ENCODE measurements around the gene TPCN2.

TPCN2 gene

GRCh38 chr11:69065147-69065710 lies 16.5 kb downstream of the TPCN2 start:
- TF ChIP-seq SIN3A (IDR thresholded peaks at IDR 0.05; ENCODE audit: borderline replicate concordance, insufficient read depth, low read length), result no peak
- TF ChIP-seq TAF1 (IDR thresholded peaks at IDR 0.05; ENCODE audit: borderline replicate concordance, insufficient read depth, low read length), result no peak

- no peak for TF ChIP-seq FOXP2 (optimal IDR thresholded peaks at IDR 0.05; ENCODE audit: borderline replicate concordance, extremely low read depth, extremely low read length, insufficient read depth)
- TF ChIP-seq TAF1 (IDR thresholded peaks at IDR 0.05; ENCODE audit: borderline replicate concordance, insufficient read depth, low read length), result no peak
- TF ChIP-seq REST (IDR thresholded peaks at IDR 0.05; ENCODE audit: insufficient read depth in 1 of 2, low read depth in 2 of 2, low read length in 2 of 2), result no peak
- TF ChIP-seq POLR2AphosphoS5 (IDR thresholded peaks at IDR 0.05; ENCODE audit: low read depth, low read length), result no peak
Observed at GRCh38 chr11:69066122-69067112, 17.7 kb downstream of the TPCN2 start.

- TF ChIP-seq REST (IDR thresholded peaks at IDR 0.05; ENCODE audit: insufficient read depth in 1 of 2, low read depth in 2 of 2, low read length in 2 of 2), result no peak
- no peak for TF ChIP-seq FOXP2 (optimal IDR thresholded peaks at IDR 0.05; ENCODE audit: borderline replicate concordance, extremely low read depth, extremely low read length, insufficient read depth)
- TF ChIP-seq POLR2AphosphoS5 (IDR thresholded peaks at IDR 0.05; ENCODE audit: low read depth, low read length), result no peak
- no peak for TF ChIP-seq SIN3A (IDR thresholded peaks at IDR 0.05; ENCODE audit: borderline replicate concordance, insufficient read depth, low read length)
- TF ChIP-seq TAF1 (IDR thresholded peaks at IDR 0.05; ENCODE audit: borderline replicate concordance, insufficient read depth, low read length), result no peak
Observed at GRCh38 chr11:69067200-69067599, 18.5 kb downstream of the TPCN2 start.

GRCh38 chr11:69071086-69071800 lies 22.5 kb downstream of the TPCN2 start:
- TF ChIP-seq FOXP2 (optimal IDR thresholded peaks at IDR 0.05; ENCODE audit: borderline replicate concordance, extremely low read depth, extremely low read length, insufficient read depth) (no peak), POLR2AphosphoS5 (IDR thresholded peaks at IDR 0.05; ENCODE audit: low read depth, low read length) (no peak), SIN3A (IDR thresholded peaks at IDR 0.05; ENCODE audit: borderline replicate concordance, insufficient read depth, low read length) (no peak), REST (IDR thresholded peaks at IDR 0.05; ENCODE audit: insufficient read depth in 1 of 2, low read depth in 2 of 2, low read length in 2 of 2) (no peak), TAF1 (IDR thresholded peaks at IDR 0.05; ENCODE audit: borderline replicate concordance, insufficient read depth, low read length) (no peak)

GRCh38 chr11:69071956-69072355 lies 23.2 kb downstream of the TPCN2 start:
- no peak for TF ChIP-seq POLR2AphosphoS5 (IDR thresholded peaks at IDR 0.05; ENCODE audit: low read depth, low read length)
- no peak for TF ChIP-seq SIN3A (IDR thresholded peaks at IDR 0.05; ENCODE audit: borderline replicate concordance, insufficient read depth, low read length)
- no peak for TF ChIP-seq REST (IDR thresholded peaks at IDR 0.05; ENCODE audit: insufficient read depth in 1 of 2, low read depth in 2 of 2, low read length in 2 of 2)
- TF ChIP-seq TAF1 (IDR thresholded peaks at IDR 0.05; ENCODE audit: borderline replicate concordance, insufficient read depth, low read length), result no peak
- no peak for TF ChIP-seq FOXP2 (optimal IDR thresholded peaks at IDR 0.05; ENCODE audit: borderline replicate concordance, extremely low read depth, extremely low read length, insufficient read depth)

Data from PFSK-1 (cell line).